A549 treated with AZD2906 at 1 μM for 4 hours (cell line): ENCODE data around the gene BROX. TPM values are rescaled to one million over a fixed set of nuclear protein-coding genes. Genes with fewer than 3 reads are reported as not detected.

ENCODE experiments used
- total RNA-seq: library from RNA; stranded (reverse); fragments of 200-300 nt; extraction: Qiagen RNA extraction; gene quantifications from 5 replicates; pipeline ENCODE4 v1.2.3, GENCODE V29; 2022

BROX gene, protein sequence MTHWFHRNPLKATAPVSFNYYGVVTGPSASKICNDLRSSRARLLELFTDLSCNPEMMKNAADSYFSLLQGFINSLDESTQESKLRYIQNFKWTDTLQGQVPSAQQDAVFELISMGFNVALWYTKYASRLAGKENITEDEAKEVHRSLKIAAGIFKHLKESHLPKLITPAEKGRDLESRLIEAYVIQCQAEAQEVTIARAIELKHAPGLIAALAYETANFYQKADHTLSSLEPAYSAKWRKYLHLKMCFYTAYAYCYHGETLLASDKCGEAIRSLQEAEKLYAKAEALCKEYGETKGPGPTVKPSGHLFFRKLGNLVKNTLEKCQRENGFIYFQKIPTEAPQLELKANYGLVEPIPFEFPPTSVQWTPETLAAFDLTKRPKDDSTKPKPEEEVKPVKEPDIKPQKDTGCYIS
- total RNA-seq, result 17.8 to 23.9 TPM (median 18.4 TPM) in 5 replicates

GRCh38 chr1:222712253-222713090, at the start of gene BROX, which contains the start of gene AIDA:
Gene BROX (plus strand): TSS chr1:222712564. CDS start chr1:222715700, 3,136 bp downstream.
Gene AIDA (minus strand): TSS chr1:222712491. CDS start chr1:222712317, 174 bp downstream.

GRCh38 chr1:222736972-222737371, 24.6 kb downstream of the BROX start, which contains the start of gene FAM177B:
Gene FAM177B (plus strand): TSS chr1:222737202. CDS start chr1:222746546, 9,344 bp downstream.

Other genes with a start within 250 kb of the BROX start
- 9.1 to 11.6 TPM (median 9.8 TPM) in 5 replicates for gene HHIPL2, start 164.5 kb upstream of the BROX start, total RNA-seq
- gene TAF1A, start 122.6 kb upstream of the BROX start, total RNA-seq, result 7.5 to 11.2 TPM (median 8.7 TPM) in 5 replicates
- 18.8 to 24.1 TPM (median 22.3 TPM) in 5 replicates for gene MIA3, start 94.5 kb upstream of the BROX start, total RNA-seq
- 60.7 to 69.9 TPM (median 68.4 TPM) in 5 replicates for gene AIDA, start 73 bp upstream of the BROX start, total RNA-seq
- not detected in 5 replicates for gene FAM177B, start 24.6 kb downstream of the BROX start, total RNA-seq
- 1.5 to 2.0 TPM (median 1.8 TPM) in 5 replicates for gene DISP1, start 102.5 kb downstream of the BROX start, total RNA-seq